Inflammatory macrophage (primary cell): Measurements from ENCODE around the gene CTSL.
A peak's percentile ranks its signal among the peaks of the same experiment; 100 is the strongest.

Source experiments
- DNase-seq, 2 donors: peaks; one replicate each; pipeline ENCODE4 v3.0.0-alpha.2; 2020 to 2022
- total RNA-seq, 18 experiments: gene quantifications; one replicate each; lab custom pipeline; 2026; ENCODE audit warnings: mixed read lengths in 6 of 18, inconsistent platforms in 2 of 18; lab: John Stamatoyannopoulos, UW

Gene CTSL
- 179 to 1,079 (median 567) reads per million in 18 experiments for total RNA-seq

GRCh38 chr9:87725900-87726709 is at the start of gene CTSL:
Gene CTSL (plus strand): TSS chr9:87726119. CDS start chr9:87727604, 1,485 bp downstream.
- peak; percentile 75 to 88 for DNase-seq

GRCh38 chr9:87676976-87677775 is 48.7 kb upstream of the CTSL start:
- DNase-seq = peak; percentile 22 to 51

DNA sequence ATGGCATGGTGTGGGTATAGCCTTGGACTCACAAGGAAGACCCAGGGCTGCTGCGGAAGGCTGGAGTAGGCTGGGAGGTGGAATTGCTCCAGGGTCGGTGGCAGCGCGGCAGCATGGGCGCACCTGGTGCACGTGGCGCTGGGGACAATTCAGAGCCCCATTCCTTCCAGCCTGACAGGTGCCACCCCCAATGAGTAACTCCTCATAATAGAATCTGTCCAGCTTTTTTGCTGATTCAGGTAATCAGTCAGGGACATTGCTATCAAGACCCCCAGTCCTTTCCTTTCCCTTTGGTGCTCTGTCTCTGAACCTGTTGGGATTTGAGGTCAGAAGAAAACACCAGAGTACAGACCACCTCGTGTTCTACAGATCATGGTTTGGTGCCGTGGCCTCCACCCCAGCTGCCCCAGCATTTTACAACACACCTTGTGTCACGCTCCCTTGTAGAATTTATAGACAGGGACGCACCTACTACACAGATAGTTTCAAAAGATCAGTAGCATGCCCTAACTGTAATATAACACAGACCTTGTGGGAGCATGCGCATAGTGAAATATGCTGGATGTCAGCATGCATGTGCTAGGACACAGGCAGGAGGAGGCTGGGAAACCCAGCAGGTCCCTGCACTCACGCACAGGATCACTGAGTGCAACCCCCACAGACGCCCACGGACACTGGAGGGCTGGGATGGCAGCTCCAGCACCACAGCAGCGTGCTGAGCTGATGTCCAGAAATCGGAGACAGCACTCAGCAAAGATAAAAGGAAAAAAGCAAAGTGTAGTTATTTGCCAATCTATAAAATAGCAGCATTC is 47.9 kb upstream of the CTSL start:
- DNase-seq = no peak

GRCh38 chr9:87678650-87679355 is 47.1 kb upstream of the CTSL start:
- DNase-seq = peak; percentile 59 to 64

- no peak for DNase-seq
Measured at GRCh38 chr9:87681271-87682061, 44.5 kb upstream of the CTSL start.

DNA sequence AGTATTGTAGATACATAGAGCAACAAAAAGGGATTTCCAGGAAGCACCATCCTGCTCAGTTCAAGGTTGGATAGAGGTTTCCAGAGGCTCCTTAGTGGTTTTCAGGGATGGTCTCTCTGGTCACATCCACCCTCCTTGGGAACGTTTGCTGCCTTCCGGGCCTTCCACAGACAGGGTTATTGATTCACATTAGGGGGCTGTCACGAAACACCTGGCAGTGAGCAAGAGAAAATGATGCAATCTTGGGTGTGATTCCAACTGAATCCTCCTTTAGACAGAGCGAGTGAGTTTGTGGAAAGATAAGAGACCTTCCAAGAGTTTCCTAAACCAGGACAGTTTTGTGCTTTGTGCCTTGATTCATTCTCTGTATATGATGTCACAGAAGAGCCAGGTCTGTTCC is 43.8 kb upstream of the CTSL start:
- DNase-seq = no peak

GRCh38 chr9:87682618-87683017 is 43.3 kb upstream of the CTSL start:
- no peak for DNase-seq

- DNase-seq = no peak
Measured at GRCh38 chr9:87683751-87684626, 41.9 kb upstream of the CTSL start.

DNA sequence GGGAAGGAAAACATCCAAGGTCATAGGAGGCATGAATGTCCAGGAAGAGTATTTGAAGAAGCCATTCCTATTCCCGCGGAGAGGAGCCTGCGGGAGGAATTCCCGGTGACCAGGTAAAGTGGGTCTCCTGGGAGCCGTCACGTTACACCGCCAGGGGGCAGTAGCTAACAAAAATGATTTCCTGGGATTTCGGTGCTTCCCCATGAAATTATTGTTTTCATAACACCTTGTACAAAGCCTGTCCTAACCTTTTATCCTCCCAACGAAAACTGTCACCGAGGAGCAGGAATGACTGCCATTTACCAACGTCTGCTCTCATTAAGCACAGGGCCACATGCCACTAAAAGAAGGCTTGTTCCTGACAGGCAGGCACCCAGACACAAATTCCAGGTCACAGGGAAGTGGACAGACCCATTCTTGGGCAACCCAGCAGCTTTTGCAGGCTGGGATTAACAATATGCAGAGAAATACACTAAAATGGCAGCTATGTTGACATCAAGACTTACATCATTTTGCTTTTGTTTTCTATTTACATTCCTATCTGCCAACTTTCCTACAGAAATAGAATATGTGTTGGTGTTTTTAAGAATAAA is 41.2 kb upstream of the CTSL start:
- peak; percentile 21 to 39 for DNase-seq

DNA sequence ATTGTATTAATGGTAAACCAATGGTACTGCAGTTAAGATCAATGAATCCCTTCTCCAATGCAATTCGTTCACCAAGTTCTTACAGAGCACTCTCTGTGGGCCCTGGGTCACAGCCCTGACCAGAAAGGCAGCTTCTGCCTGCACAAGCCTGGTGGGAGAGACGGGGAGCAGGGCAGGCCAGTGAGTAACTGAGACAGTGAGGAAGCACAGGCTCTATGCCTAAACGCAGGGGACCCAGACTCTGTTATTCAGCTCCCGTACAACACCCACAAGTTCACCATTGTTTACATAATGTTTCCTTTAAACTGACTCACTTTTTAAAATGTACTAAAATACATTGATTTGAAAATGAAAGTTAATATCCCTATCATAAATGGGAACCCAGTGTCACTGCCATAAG is 40.5 kb upstream of the CTSL start:
- peak in 1 of 2 donors; percentile 60 for DNase-seq

- DNase-seq = peak; percentile 82 to 89
Measured at GRCh38 chr9:87685871-87686519, 39.9 kb upstream of the CTSL start.

GRCh38 chr9:87686520-87687090 is 39.3 kb upstream of the CTSL start:
- no peak for DNase-seq

DNA sequence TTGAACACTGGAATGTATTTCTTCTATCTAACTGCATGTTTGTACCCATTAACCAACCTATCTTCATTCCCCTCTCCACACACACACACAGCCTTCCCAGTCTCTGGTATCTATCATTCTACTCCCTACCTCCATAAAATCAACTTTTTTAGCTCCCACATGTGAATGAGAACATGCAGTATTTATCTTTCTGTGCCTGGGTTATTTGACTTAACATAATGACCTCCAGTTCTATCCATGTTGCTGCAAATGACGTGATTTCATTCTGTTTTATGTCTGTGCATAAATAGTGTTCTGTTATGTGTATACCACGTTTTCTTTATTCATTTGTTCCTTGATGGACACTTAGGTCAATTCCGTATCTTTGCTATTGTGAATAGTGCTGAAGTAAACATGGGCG is 38.7 kb upstream of the CTSL start:
- DNase-seq = no peak

DNA sequence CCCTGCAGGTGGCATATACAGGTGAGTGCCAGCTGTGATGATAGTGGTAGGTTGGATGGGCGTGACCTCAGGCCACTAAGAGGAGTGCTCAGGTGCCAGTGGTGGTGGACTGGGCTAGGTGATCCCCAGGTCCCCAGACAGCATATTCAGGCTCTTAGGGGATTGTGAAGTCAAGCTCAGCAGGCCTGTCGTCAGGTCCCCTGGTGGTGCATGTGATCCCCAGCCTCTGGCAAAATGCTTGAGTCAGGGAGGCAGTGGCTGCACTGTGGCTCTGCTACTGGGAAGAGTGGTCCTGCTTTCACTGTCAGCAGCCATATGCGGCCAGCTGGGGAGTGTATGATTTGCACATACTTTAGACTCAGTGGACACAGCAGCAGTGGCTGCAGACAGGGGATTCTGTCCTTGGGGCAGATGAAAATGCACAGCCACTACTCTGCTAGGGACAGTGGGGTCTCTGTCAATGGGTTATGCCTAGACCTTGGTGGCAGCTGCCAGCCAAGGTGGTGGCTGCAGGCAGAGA is 31.6 kb upstream of the CTSL start:
- no peak for DNase-seq

DNA sequence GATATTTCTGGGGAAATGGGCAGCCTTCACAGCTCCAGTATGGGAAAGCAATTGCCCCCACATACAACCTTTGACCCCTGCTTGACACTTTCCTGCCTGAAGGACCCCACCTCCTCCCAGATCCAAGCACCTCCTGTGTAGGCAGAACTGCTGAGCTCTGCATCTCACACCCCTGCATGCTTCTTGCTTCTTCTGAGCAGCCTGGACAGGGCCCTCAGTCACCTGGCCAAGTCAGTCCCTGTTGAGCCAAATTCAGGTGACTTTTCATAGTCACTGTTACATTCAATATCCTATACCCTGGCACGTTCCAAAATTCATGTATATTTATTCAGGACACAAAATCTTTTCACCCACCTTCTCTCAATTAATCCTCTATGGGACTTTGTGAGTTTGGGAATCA is 30.4 kb upstream of the CTSL start:
- DNase-seq = no peak

GRCh38 chr9:87696641-87697040 is 29.3 kb upstream of the CTSL start:
- no peak for DNase-seq

DNA sequence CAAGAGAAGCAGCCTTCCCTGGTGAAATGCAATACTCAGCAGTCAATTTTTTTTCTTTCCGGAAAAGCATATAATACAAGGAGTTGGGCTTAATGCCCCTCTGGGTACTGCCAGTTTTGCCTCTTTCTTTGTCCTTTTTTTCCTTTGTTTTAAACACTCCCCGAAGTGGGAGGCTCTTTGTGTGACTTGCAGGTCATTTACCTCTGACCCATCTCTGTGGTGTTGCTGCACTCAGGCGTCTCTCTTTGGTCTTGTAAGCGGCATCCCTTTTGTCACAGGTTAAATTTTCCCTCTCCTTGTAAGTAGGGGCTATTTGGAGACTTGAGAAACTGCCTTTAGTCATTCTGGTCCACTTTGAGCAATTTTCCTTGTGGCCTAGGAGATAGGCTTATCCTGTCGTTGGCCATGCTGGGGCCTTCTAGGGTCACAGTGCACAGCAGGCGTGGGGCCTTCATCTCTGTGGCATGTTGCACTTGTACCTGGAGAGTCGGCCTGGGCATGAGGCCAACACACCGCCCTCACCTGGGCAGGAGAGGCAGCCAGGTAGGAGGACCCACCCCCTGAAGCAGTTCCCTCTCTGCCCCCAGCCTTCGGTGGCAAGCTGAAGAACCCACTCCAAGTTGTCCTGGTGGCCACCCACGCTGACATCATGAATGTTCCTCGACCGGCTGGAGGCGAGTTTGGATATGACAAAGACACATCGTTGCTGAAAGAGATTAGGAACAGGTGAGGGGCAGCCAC is 27.7 kb upstream of the CTSL start:
- DNase-seq = no peak

DNA sequence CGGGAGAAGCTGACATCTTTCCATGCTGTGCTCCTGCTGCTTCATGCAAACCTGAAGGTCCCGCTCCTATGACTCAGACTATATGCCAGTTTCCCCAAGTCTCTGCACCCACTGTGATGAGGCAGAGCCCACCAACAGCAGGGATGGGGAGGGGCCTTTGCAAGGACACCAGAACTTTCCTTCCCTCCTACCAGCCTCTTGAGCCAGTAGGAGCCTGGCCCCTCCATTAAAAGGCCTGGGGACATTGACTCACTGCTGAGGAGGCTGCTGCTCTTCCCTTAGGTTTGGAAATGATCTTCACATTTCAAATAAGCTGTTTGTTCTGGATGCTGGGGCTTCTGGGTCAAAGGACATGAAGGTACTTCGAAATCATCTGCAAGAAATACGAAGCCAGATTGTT is 26.1 kb upstream of the CTSL start:
- DNase-seq = no peak
